Hematopoietic multipotent progenitor cell treated with erythropoietin and hydrocortisone succinate and interleukin-3 and kit ligand, for 17 days (in vitro differentiated cells): ENCODE measurements around the gene NAGPA.

ENCODE experiments used
- DNase-seq: peaks from one replicate; pipeline ENCODE4 v3.0.0-alpha.2; 2015; ENCODE audit warnings: low spot score

NAGPA gene

GRCh38 chr16:5027575-5028235 is 6.0 kb downstream of the NAGPA start:
- no peak for DNase-seq

- DNase-seq: no peak
These were observed 6.6 kb downstream of the NAGPA start for GRCh38 chr16:5027086-5027485.

DNA sequence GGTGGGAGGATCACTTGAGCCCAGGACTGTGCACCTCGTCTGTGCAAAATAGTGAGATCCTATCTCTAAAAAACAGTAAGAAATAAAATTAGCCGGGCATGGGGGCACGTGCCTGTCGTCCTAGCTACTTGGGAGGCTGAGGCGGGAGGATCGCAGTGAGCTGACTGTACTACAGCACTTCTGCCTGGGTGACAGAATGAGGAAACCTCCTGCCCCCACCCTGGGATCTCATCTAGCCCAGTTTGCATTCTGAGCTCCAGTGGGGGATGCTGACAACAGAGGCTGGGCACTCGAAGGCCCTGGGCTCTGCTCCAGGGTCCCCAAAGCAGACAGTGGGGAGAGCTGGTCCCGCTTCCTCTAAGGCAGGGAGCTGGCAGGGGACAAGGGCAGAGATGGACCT is 7.1 kb downstream of the NAGPA start:
- no peak for DNase-seq

- no peak for DNase-seq
These were observed 8.5 kb downstream of the NAGPA start for GRCh38 chr16:5025171-5025632.

DNA sequence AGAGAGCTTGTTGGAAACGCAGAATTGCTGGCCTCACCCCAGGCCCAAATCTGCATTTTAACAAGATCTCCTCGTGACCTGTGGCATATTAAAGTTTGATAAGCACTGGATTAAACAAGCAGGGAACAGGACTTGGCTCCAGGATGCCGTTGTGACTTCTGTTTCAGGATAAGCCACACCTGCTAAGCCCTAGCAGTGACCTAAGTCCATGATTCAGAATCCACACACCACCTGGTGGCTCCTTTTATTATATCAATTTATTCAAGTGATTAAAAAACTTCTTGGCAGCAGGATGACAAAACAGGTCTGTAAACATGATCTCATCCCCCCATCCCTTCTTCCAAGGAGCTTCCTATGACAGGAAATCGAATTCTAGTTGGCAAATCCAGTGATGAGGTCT is 9.1 kb downstream of the NAGPA start:
- no peak for DNase-seq

DNA sequence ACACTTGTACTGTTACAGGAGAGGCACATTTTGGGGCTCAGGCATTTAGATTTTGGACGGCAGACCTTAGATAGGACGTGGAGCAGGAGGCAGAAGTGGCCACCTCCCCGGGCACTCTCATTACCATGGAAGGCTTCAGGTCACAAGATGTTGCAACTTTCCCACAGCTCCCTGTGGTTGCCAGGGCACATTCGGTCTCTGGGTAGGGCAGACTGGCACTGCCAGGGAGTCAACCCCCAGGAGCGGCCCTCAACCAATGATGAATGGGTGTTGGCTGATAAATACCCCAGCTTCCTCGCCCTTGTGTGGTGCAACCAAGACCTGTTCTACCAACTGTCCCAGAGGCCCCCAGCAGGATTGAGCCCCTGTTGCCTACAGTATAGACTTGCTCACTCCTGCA is 11.2 kb downstream of the NAGPA start:
- DNase-seq: no peak

DNA sequence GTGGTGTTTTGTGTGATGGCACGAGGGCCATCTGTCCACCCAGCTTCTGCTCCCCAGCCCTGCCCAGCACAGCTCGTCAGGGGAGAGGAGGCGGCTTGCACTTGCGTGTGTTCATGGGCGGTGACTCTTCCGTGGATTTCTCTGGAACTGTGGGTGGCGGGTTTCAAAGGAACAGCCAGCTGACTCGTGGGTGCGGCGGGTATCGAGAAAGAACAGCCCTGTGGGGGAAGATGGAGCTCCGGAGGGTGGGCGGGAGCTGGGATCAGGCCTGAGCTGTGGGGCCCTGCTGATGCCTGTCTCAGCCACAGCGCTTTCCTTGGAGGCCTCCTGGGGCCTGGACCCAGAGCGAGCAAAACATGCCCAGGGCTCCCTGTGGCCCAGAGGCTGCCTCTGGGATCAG is 13.2 kb downstream of the NAGPA start:
- DNase-seq: no peak

DNA sequence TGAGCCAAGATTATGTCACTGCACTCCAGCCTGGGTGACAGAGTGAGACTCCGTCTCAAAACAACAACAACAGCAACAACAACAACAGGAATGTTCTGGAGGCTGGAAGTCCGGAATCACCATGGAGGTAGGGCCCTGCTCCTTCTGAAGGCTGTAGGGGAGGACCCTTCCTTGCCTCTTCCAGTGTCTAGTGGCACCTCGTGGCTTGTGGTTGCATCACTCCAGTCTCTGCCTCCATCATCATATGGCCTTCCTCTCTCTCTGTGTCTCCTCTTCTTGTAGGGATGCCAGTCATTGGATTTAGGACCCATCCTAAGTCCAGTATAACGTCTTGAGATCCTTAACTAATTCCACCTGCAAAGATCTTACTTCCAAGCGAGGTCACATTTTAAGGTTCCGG is 14.0 kb downstream of the NAGPA start:
- no peak for DNase-seq

- DNase-seq: no peak
These were observed 14.9 kb downstream of the NAGPA start for GRCh38 chr16:5018793-5019192.

- no peak for DNase-seq
These were observed 16.1 kb downstream of the NAGPA start for GRCh38 chr16:5017678-5017969.

DNA sequence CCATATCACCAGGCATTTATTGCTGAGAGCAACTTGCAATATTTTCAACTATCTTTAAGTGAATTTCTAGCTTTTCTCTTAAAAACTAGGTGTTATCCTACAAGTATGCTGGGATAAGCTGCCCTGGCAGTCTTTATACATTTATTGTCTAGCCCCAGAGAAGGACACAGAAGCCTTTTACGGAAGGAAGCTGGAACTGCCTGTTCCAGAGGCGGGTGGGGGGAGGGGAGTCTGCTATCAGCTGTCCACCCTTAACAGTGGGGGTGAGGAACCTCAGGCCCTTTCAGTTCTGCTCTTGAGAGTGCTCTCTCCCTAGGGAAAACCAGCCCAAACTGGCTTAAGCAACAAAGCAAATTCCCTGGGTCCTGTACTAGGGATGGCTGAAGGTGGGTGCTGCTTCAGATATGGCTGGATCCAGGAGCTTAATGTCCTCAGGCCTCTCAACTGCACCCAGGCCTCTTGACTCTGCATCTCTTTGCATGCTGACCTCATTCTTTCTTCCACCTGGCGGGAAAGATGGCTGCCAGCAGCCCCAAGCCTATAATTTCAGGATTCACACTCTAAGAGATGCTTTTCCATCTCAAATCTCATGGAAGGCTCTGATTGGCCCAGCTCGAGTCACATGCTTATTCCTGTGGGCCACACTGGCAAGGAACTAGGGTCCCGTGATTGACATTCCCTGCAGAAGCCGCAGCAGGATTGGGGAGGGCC is 16.6 kb downstream of the NAGPA start:
- no peak for DNase-seq

GRCh38 chr16:5015887-5016286 is 17.8 kb downstream of the NAGPA start:
- DNase-seq: no peak

DNA sequence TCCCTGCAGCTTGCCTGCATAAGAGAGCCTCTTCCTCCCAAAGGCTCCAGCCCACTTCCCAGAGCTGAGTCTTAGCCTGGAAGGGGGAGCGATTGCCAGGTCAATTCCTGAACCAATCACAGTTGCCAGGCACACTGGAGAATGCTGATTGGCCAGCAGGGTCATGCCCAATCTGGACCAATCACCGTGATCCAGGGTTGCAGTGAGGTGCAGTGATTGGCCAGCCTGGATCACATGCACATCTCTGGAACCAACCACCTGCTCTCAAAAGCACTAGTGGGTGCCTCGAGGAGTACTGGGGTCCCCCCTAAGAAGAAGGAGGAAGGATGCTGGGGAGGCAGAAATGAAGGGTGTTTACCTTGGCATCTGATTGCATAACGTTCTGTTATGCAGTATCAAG is 18.4 kb downstream of the NAGPA start:
- DNase-seq: no peak

GRCh38 chr16:5012887-5013286 is 20.8 kb downstream of the NAGPA start:
- DNase-seq: no peak

DNA sequence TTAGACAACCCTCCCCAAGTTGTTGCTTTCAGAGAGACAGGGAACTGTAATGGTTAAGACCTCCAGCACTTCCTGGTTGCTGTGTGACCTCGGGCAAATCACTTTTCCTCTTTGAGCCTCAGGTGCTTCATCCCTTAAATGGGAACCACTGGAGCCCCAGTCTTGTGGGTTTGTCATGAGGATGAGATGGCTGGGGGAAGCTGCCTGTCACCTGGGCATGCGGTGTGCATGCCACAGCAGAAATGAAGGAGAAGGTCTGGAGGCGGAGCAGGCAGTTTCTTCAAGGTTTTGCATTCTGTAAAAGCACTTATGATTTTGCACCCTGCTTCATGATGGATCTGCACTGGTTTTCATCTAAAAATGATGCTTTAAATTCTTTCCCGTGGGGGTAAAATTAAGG is 22.1 kb downstream of the NAGPA start:
- DNase-seq: no peak

DNA sequence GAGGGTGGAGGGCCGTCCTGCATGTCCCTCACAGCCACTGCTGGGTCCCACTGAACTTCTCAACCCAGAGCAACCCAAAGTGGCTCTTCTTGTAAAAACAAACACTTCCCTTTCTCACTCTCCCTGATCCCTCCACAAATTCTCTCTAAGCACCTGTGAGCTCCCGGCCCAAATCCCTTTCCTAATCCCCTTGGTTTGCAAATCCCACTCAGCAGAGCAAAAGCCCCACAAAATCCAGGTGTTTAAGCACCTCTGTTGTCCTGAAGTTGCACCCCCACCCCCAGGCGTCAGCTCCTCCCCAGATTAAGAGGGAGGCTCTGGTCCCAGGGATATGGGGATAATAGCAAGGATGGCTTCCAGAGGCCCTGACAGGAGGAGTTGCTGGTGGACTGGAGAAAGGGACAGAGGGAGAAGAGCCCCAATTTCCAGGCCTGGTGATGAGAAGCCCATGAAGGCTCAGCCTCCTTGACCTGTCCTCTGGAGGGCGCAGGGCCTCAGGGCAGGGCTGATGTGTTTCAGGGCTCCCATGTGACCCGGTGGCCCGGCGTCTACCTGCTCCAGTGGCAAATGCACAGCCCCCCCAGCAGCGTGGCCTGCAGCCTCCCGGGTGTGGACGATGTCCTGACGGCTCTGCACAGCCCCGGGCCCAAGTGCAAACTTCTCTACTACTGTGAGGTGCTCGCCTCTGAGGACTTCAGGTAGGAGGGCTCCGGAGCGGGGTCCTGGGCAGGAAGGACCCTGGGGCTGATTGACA is 23.0 kb downstream of the NAGPA start:
- no peak for DNase-seq

- DNase-seq: no peak
These were observed 25.4 kb downstream of the NAGPA start for GRCh38 chr16:5008311-5008731.

DNA sequence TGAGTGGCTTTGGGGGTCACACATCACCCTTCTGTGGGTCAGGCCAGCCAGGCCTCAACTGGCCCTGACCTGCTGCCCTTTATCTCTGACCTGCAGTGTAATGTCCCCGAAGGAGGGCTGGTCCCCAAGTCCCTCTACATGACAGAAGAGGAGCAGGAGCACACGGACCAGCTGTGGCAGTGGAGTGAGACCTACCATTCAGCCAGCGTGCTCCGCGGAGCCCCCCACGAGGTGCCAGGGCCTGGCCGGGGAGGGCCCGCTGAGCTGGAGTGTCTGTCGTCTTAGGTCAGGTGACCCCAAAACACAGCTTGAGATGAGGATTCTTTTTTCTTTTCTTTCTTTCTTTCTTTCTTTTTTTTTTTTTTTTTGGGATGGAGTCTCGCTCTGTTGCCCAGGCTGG is 26.5 kb downstream of the NAGPA start:
- DNase-seq: no peak

- no peak for DNase-seq
These were observed 27.2 kb downstream of the NAGPA start for GRCh38 chr16:5006348-5007193.

- DNase-seq: no peak
These were observed 27.8 kb downstream of the NAGPA start for GRCh38 chr16:5005916-5006315.

DNA sequence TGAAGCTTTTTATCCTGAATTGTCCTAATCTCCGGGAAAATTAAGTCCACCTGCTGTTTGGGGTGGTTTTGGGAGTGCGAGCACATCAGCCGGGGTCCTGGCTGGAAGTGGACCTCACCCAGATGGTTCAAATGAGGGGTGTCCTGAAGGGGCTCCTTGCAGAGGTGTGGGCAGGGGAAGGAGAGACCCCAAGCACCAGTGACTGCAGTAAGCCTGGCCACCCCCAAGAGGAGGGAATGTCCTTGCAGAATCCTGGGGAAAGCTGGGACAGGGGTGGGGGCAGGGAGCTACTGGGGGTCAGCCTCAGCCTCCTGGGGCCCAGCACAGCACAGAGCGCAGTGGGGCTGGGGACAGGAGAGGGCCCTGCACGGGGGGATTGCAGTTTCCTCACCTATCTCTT is 29.4 kb downstream of the NAGPA start:
- DNase-seq: no peak

- no peak for DNase-seq
These were observed 29.9 kb downstream of the NAGPA start for GRCh38 chr16:5003828-5004227.
